Stimulated activated CD8-positive, alpha-beta memory T cell treated with anti-CD3 and anti-CD28 coated beads, Interleukin-15, amount 100 ng/mL, for 24 hours (primary cell): ENCODE results near the gene DDX1.

Experiments used
- DNase-seq: peaks from one replicate; pipeline ENCODE4 v3.0.0-alpha.2; 2020; ENCODE audit warnings: low read depth

The DDX1 gene

GRCh38 chr2:15664273-15665066 lies 72.8 kb downstream of the DDX1 start:
- DNase-seq: no peak

DNA sequence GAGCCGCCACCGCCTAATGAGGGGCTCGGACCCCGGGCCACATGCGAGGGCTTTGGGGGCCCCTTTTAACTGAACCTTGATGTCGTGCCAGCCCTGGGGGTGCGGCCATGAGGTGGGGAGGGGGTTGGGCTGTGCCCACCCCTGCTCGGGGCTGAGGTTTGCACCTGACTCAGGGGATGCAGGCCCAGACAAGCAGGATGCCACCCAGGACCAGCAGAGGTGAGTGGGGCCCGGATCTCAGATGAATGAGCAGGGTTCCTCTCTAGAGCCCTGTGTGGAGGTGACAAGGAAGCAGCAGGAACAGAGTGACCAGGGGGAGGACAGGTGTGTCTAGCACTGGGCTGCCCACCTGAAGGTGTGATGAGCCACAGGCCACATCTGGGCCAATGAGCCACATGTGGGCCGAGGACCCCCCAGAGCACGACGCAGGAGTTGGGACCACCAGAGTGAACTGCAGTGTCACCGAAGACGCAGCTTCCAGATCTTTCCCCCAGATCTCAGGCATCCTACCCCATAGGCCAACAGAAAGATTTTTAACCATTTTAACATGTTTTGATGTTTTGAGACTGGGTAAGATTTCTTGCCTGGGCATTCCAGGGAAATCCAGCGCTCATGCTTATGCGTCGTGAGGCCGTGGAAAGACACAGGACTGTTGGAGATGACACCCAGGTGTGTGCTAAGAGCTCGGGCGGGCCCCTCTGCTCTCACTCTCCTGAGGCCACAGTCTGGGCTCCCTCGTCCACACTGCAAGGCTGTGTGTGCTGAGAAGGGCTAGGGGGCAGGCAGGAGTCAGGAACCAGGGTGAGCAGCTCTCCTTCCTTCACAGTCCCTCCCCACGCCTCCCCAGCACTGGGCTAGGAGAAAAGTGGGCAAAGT lies 73.6 kb downstream of the DDX1 start:
- no peak for DNase-seq

DNA sequence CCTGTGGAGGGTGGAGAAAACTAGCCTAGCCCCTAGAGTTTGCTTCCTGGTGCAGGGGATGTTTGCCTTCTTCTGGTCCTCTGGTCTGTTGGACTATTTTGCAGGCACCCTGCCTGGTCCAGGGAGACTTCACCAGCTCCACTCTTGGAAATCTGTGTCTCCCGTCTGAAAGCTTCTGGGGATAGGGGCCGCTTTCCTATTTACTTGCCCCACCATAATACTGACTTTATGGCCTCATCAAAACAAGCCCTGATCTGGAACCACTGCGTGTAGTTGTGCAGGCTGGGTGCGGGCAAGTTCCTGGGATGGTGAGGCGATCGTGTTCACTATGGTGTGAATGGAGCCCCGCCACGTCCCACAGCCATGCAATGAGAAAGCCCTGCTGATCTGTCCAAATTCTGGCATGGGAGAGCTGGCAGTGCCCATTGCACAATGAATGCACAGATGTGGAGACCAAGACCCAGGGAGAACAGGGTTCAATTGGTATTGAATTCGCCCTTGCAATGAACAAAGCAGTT lies 74.3 kb downstream of the DDX1 start:
- DNase-seq: no peak

DNA sequence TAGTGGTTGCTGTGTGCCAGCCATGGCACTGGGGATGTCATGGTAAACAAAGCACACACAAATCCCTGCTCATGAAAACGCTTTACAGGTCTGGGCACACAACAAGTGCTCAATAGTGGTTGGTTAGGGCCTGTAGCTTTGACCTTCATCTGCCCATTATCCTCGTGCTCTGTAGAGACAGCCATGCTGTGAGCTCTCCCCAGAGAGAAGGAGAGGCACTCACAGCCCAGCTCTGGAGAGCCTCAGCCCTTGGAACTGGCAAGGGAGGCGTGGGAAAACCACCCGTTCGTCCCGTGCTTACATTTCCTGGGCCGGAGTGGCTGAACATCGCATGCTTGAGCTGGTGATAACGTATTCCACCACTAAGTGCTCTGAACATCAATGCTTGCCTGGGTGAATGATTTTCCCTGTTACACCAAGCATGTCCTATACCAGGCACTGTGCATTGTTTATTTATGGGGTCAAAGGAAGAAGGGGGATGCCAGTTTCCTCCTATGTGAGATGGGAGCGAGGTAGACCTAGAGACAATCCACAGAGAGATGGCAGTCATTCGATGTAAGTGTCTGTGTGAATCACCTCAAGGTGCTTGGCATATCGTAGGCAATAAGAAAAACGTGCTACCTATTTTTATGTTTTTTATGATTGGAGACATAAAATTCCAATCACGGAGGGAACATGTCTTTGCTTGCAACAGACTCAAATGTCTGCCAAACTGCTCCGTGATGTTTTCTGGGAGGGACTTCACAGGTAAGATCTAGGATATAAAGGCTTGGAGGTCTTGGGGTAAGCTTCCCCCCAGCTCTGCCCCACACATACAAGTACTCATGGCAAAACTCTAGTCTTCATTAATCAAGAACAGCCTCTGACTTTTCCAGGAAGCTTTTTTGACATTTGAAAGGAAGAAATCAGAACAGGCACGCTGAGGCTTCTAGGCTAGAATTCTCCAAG lies 75.5 kb downstream of the DDX1 start:
- DNase-seq: no peak

DNA sequence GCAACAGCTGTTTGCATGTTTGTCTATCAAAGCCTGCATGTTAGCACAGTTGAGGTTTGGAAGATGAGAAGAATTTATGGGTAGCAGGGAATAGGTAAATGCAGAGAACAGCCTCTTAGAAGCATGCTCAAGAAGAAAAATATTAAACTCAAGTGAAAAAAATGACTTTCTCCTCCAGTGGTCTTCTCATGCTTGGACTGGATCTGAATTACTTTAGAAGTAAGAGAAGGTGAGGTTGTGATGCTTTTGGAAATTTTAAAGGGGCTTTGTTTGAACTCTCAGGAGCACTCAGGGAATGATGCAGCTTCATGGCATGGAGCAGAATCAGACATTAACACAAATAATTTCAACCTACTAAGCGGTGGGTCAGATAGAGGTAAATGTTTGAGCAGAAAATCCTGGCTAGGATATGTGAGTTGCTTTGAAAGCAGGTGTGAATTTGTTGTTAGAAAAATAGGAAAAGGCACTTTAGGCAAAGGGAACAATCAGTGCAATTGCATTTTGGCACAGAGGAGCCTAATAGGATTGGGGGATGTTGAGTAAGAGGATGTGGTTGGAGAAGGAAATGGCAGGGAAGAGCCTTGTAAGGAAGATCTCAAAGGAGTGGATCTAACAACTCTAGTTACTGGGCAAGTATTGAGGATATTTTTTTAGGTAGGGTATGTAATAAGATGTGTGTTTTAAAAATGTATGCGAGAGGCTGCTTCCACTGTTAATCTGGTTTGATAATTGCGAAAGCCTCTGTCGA lies 76.3 kb downstream of the DDX1 start:
- no peak for DNase-seq

GRCh38 chr2:15668611-15669305 lies 77.1 kb downstream of the DDX1 start:
- no peak for DNase-seq

- DNase-seq: no peak
Measured at GRCh38 chr2:15669375-15669910, 77.8 kb downstream of the DDX1 start.

DNA sequence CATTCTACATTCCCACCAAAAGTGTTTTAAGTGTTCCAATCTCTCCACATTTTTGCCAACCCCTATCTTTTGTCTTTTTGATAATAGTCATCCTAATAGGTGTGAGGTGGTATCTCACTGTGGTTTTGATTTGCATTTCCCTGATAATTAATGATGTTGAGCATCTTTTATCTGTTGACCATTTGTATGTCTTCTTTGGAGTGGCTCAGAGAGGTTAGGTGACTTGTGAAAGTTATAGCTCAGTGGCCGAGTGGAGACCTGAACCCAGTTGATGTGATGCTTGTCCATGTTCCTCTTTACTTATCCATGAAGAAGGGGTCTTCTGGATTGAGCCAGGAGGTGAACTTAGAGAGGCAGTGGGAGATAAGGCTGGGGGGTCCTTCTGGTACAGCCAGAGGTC lies 78.8 kb downstream of the DDX1 start:
- DNase-seq: no peak

- no peak for DNase-seq
Measured at GRCh38 chr2:15670981-15671380, 79.3 kb downstream of the DDX1 start.

GRCh38 chr2:15671409-15671808 lies 79.7 kb downstream of the DDX1 start:
- DNase-seq: no peak

- no peak for DNase-seq
Measured at GRCh38 chr2:15671842-15672815, 80.5 kb downstream of the DDX1 start.

- no peak for DNase-seq
Measured at GRCh38 chr2:15672961-15673918, 81.6 kb downstream of the DDX1 start.

- no peak for DNase-seq
Measured at GRCh38 chr2:15673919-15674636, 82.4 kb downstream of the DDX1 start.

DNA sequence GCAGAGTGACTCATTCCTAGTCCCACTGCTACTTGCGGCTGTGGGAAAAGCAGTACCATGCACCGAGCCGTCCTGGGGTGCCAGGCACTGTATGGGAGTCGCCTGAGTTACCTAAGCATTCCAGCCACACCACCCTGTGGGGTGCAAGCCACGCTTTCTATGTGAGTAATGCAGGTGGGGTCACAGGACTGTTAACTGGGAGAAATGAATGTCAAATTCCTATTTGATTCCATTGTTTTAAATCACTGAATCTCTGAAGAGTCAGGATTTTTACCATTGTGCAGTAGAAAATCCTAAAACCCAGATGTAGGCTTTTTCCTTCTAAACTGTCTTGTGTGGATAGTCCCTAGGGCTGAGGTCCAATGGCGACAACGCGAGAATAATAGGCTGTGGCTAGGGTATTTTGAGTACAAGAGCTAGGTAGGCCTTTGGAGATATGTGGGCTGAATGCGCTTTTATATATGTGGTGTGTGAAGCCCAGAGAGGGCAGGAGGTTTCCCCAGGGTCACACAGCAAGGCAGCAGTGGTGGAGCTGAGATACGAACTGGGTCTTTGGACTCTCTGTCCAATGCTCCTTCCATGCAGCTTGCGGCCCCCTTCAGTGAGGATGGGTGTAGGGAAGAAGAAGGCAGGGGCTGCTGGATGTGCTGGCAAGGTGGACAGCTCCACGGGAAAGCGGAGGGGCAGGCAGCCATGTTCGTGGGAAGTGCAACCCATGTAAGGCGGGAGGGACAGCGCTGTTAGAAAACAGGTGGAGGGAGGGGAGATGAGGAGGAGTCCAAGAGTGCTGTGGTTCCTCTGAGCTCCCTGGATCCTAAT lies 83.2 kb downstream of the DDX1 start:
- no peak for DNase-seq

GRCh38 chr2:15675456-15676195 lies 84.0 kb downstream of the DDX1 start:
- DNase-seq: no peak
